Nephron progenitor cell (in vitro differentiated cells): ENCODE data around the gene RP9.

Experiments used
- DNase-seq: peaks from one replicate; pipeline ENCODE4 v3.0.0; 2021
- H3K27ac Mint-ChIP-seq: 2 replicates; pipeline ENCODE4 v1.8.0; 2021; ENCODE audit warnings: mild to moderate bottlenecking, moderate library complexity, mixed read lengths
- H3K27me3 Mint-ChIP-seq: 2 replicates; pipeline ENCODE4 v1.8.0; 2021; ENCODE audit warnings: mild to moderate bottlenecking, low read depth, mixed read lengths; ENCODE audit not compliant: poor library complexity
- H3K36me3 Mint-ChIP-seq: 2 replicates; pipeline ENCODE4 v1.8.0; 2021; ENCODE audit warnings: low read depth, mixed read lengths
- H3K4me1 Mint-ChIP-seq: 2 replicates; pipeline ENCODE4 v1.8.0; 2021; ENCODE audit warnings: mixed read lengths
- H3K4me3 Mint-ChIP-seq: 2 replicates; pipeline ENCODE4 v1.8.0; 2021; ENCODE audit warnings: mild to moderate bottlenecking, moderate library complexity, mixed read lengths
- H3K9me3 Mint-ChIP-seq: 2 replicates; pipeline ENCODE4 v1.8.0; 2021; ENCODE audit warnings: mild to moderate bottlenecking, moderate library complexity, mixed read lengths
- CTCF ChIP-seq: fragments of 200-600 bp; sonication (generic); IDR thresholded peaks from 2 replicates; pipeline ENCODE4 v1.5.0; 2021; ENCODE audit warnings: antibody characterized with exemption

RP9 gene

GRCh38 chr7:33048704-33049103 lies 60.5 kb downstream of the RP9 start:
- no peak overlapping the region for H3K27ac Mint-ChIP-seq

GRCh38 chr7:33048257-33048656 lies 60.9 kb downstream of the RP9 start:
- peaks cover 13% of the 10 kb centered on the region for H3K4me1 Mint-ChIP-seq
- no peak overlapping the region for H3K27ac Mint-ChIP-seq

More at GRCh38 chr7:33048704-33049103, 60.5 kb downstream of the RP9 start:
- peaks cover 13% of the 10 kb centered on the region for H3K4me1 Mint-ChIP-seq
- peaks cover 3% of the 10 kb centered on the region for H3K27me3 Mint-ChIP-seq
- DNase-seq: no peak
- no peak overlapping the region for H3K4me3 Mint-ChIP-seq
- no peaks in the 10 kb centered on the region for H3K9me3 Mint-ChIP-seq
- TF ChIP-seq CTCF: no peak
- H3K36me3 Mint-ChIP-seq: peaks cover 16% of the 10 kb centered on the region

GRCh38 chr7:33044986-33045385 lies 64.2 kb downstream of the RP9 start:
- Mint-ChIP-seq H3K27ac (no peak overlapping the region), H3K9me3 (no peaks in the 10 kb centered on the region), H3K36me3 (peaks cover 16% of the 10 kb centered on the region), H3K4me1 (peaks cover 13% of the 10 kb centered on the region), H3K27me3 (no peaks in the 10 kb centered on the region), H3K4me3 (no peak overlapping the region)
- DNase-seq: no peak
- TF ChIP-seq CTCF: no peak

More at GRCh38 chr7:33048257-33048656, 60.9 kb downstream of the RP9 start:
- Mint-ChIP-seq H3K36me3 (peaks cover 16% of the 10 kb centered on the region), H3K27me3 (peaks cover 2% of the 10 kb centered on the region), H3K9me3 (no peaks in the 10 kb centered on the region), H3K4me3 (no peak overlapping the region)
- no peak for DNase-seq
- TF ChIP-seq CTCF: no peak
